A673 (cell line): ENCODE results near the gene RNF41. TPM values are rescaled to one million over a fixed set of nuclear protein-coding genes. Genes with fewer than 3 reads are reported as not detected.

Experiments
- BruUV-seq: library from RNA; stranded (reverse); fragments of 400-500 nt; replicated peaks from 2 replicates; lab custom pipeline; 2021; lab: Mats Ljungman, UMichigan
- CTCF ChIA-PET: fragments of 300-600 bp; sonication (Branson Sonifier 250); formaldehyde crosslinking; loops from one replicate; lab custom pipeline; 2022; ENCODE audit warnings: antibody characterized with exemption; lab: Charles Lee
- POLR2A ChIA-PET: fragments of 300-600 bp; sonication (Branson Sonifier 250); formaldehyde crosslinking; loops from one replicate; lab custom pipeline; 2022; ENCODE audit warnings: antibody characterized with exemption; ENCODE audit not compliant: low non-redundant PET; lab: Charles Lee
- DNase-seq: peaks from one replicate; pipeline ENCODE4 v3.0.0-alpha.2; 2015; ENCODE audit warnings: low spot score
- H3K27ac ChIP-seq: fragments of 200-600 bp; sonication (generic); 2 replicates; pipeline ENCODE4 v1.5.1; 2016; ENCODE audit warnings: mixed run types, low read depth, mild to moderate bottlenecking, mixed read lengths, antibody characterized with exemption, low read length; ENCODE audit not compliant: poor library complexity, severe bottlenecking
- H3K27me3 ChIP-seq: fragments of 200-600 bp; sonication (generic); replicated peaks from 2 replicates; pipeline ENCODE4 v1.6.1; 2017; ENCODE audit warnings: mixed run types, low read depth, mild to moderate bottlenecking, mixed read lengths, antibody characterized with exemption, low read length; ENCODE audit not compliant: insufficient read depth, poor library complexity
- H3K36me3 ChIP-seq: fragments of 200-600 bp; sonication (generic); 2 replicates; pipeline ENCODE4 v1.6.1; 2016; ENCODE audit warnings: mixed run types, mild to moderate bottlenecking, mixed read lengths, antibody characterized with exemption, low read length; ENCODE audit not compliant: insufficient read depth, poor library complexity, severe bottlenecking
- H3K4me1 ChIP-seq: fragments of 200-600 bp; sonication (generic); 2 replicates; pipeline ENCODE4 v1.6.1; 2017; ENCODE audit warnings: mixed run types, mild to moderate bottlenecking, mixed read lengths, antibody characterized with exemption, low read length; ENCODE audit not compliant: insufficient read depth, poor library complexity, severe bottlenecking
- H3K4me3 ChIP-seq: fragments of 200-600 bp; sonication (generic); 2 replicates; pipeline ENCODE4 v1.5.1; 2016; ENCODE audit warnings: low read depth, mixed run types, mild to moderate bottlenecking, mixed read lengths, low read length; ENCODE audit not compliant: poor library complexity, severe bottlenecking
- H3K9me3 ChIP-seq: fragments of 200-600 bp; sonication (generic); 2 replicates; pipeline ENCODE4 v1.6.1; 2016; ENCODE audit warnings: mixed run types, low read depth, mild to moderate bottlenecking, mixed read lengths, antibody characterized with exemption, low read length; ENCODE audit not compliant: poor library complexity, severe bottlenecking
- CTCF ChIP-seq: fragments of 300-800, 200-600 bp; sonication (generic); conservative IDR thresholded peaks from 2 replicates; pipeline ENCODE4 v1.5.1; 2017; ENCODE audit warnings: low read depth, mild to moderate bottlenecking, antibody characterized with exemption, low read length, moderate library complexity, mixed read lengths
- EZH2 ChIP-seq: fragments of 200-600 bp; sonication (generic); IDR thresholded peaks from 2 replicates; pipeline ENCODE4 v1.6.1; 2017; ENCODE audit warnings: borderline replicate concordance, low read depth, mild to moderate bottlenecking, mixed read lengths, antibody characterized with exemption, low read length; ENCODE audit not compliant: poor library complexity, severe bottlenecking
- intact Hi-C: fragments of 100-400 bp; cut with micrococcal nuclease; formaldehyde crosslinking; loops from one replicate; pipeline ENCODE4 v1.10.0; 2022; ENCODE audit not compliant: unreplicated experiment
- total RNA-seq: library from RNA; stranded (reverse); gene quantifications from 2 replicates; pipeline ENCODE4 v1.2.3, GENCODE V29; 2021

The RNF41 gene
- total RNA-seq, 1 experiment from 2014 or later = 48.1 TPM

- TF ChIP-seq EZH2 (no peak), CTCF (no peak)
- Histone ChIP-seq H3K27me3 (no peaks in the 10 kb centered on the region), H3K27ac (no peak overlapping the region), H3K4me3 (no peak overlapping the region), H3K4me1 (peaks cover 10% of the 10 kb centered on the region), H3K36me3 (no peaks in the 10 kb centered on the region), H3K9me3 (no peaks in the 10 kb centered on the region)
- DNase-seq = no peak
- intact Hi-C loops = no loop called here
- ChIA-PET CTCF (no interaction called here), POLR2A (no interaction called here)
- BruUV-seq = no TSS peak
These were observed 29.1 kb downstream of the RNF41 start for GRCh38 chr12:56192582-56192981.

- TF ChIP-seq EZH2 (no peak), CTCF (no peak)
- Histone ChIP-seq H3K4me3 (peak overlapping the region; percentile 83), H3K27me3 (no peaks in the 10 kb centered on the region), H3K27ac (no peak overlapping the region), H3K4me1 (peaks cover 13% of the 10 kb centered on the region), H3K36me3 (peaks cover 13% of the 10 kb centered on the region), H3K9me3 (no peaks in the 10 kb centered on the region)
- peak; percentile 29 for DNase-seq
- CTCF ChIA-PET = interaction anchor here (0.7 to 2.1 kb wide), 3 partner anchors 16 to 288 kb away, joined by 6 to 17 read pairs (median 9); partner anchors contain the start of gene ZC3H10
- POLR2A ChIA-PET = no interaction called here
- no TSS peak for BruUV-seq
- intact Hi-C loops = no loop called here
These were observed 31.0 kb downstream of the RNF41 start for GRCh38 chr12:56190695-56191155.

- no TSS peak for BruUV-seq
- H3K27me3 ChIP-seq = no peaks in the 10 kb centered on the region
- peaks cover 18% of the 10 kb centered on the region for H3K36me3 ChIP-seq
- peak overlapping the region; percentile 83 for H3K4me3 ChIP-seq
- H3K27ac ChIP-seq = peak overlapping the region; percentile 81
- peaks cover 13% of the 10 kb centered on the region for H3K4me1 ChIP-seq
- DNase-seq = peak; percentile 95
- CTCF ChIA-PET = interaction anchor here (0.6 to 2.3 kb wide), 18 partner anchors 9 to 1896 kb away, joined by 3 to 17 read pairs (median 6); partner anchors contain the start of genes ESYT1, PA2G4, RNF41 and STAT2
- H3K9me3 ChIP-seq = no peaks in the 10 kb centered on the region
- POLR2A ChIA-PET = interaction anchor here (0.6 to 1.0 kb wide), 2 partner anchors 27 to 493 kb away, joined by 6 read pairs; no protein-coding TSS in a partner anchor
- intact Hi-C loops = loop anchor here (2.0 to 10.0 kb wide), 3 partner anchors 63 to 145 kb away; partner anchors contain the start of genes RPS26 and ZC3H10
- TF ChIP-seq CTCF (no peak), EZH2 (no peak)
These were observed 31.6 kb downstream of the RNF41 start for GRCh38 chr12:56189918-56190694.
